Measurements from ENCODE around the gene COQ7. TPM values are rescaled to one million over a fixed set of nuclear protein-coding genes. Genes with fewer than 3 reads are reported as not detected.

Gene COQ7
- total RNA-seq, 4 donors from 2014 or later = 18.1 to 40.4 (median 27.1) TPM

GRCh38 chr16:19102187-19102872 lies 34.9 kb downstream of the COQ7 start:
- intact Hi-C loops (cut with DNase I; ENCODE audit: low total_unique reads) (no loop called here), in situ Hi-C loops (cut with MboI; ENCODE audit: low pct_ligation_motif_present in 1 of 4, low pct_unique_long_range_greater_than_20kb in 1 of 4, low sequenced_read_pairs in 3 of 4) (no loop called here)
- Histone ChIP-seq H3K4me3 (no peak overlapping the region), H3K27me3 (no peaks in the 10 kb centered on the region), H3K36me3 (no peaks in the 10 kb centered on the region), H3K4me1 (peaks cover 0 to 1% (median 0%) of the 10 kb centered on the region in 4 donors), H3K9me3 (no peaks in the 10 kb centered on the region), H3K27ac (no peak overlapping the region)
- no peak for DNase-seq
- WGBS, 2 donors (ENCODE audit: low coverage in 1 of 2) = 52 to 59% methylated on average over 7 to 16 of the region's 16 CpGs
- TF ChIP-seq CTCF (IDR thresholded peaks at IDR 0.05) (no peak), POLR2A (IDR thresholded peaks at IDR 0.05) (no peak), POLR2AphosphoS5 (IDR thresholded peaks at IDR 0.05) (no peak), EP300 (IDR thresholded peaks at IDR 0.05; ENCODE audit: low read depth) (no peak)

GRCh38 chr16:19104607-19105006 lies 37.2 kb downstream of the COQ7 start:
- peaks cover 0 to 7% (median 0%) of the 10 kb centered on the region in 4 donors for H3K4me1 ChIP-seq
- no peak for DNase-seq
- H3K36me3 ChIP-seq = no peaks in the 10 kb centered on the region
- intact Hi-C loops (cut with DNase I; ENCODE audit: low total_unique reads) = no loop called here
- in situ Hi-C loops (cut with MboI; ENCODE audit: low pct_ligation_motif_present in 1 of 4, low pct_unique_long_range_greater_than_20kb in 1 of 4, low sequenced_read_pairs in 3 of 4) = no loop called here
- no peaks in the 10 kb centered on the region for H3K27me3 ChIP-seq
- TF ChIP-seq POLR2AphosphoS5 (IDR thresholded peaks at IDR 0.05) = no peak
- no peak for TF ChIP-seq POLR2A (IDR thresholded peaks at IDR 0.05)
- TF ChIP-seq EP300 (IDR thresholded peaks at IDR 0.05; ENCODE audit: low read depth) = no peak
- no peak overlapping the region for H3K27ac ChIP-seq
- WGBS, 2 donors (ENCODE audit: low coverage in 1 of 2) = 79 to 100% methylated on average over 1 to 5 of the region's 5 CpGs
- no peaks in the 10 kb centered on the region for H3K9me3 ChIP-seq
- H3K4me3 ChIP-seq = no peak overlapping the region

GRCh38 chr16:19105131-19105530 lies 37.7 kb downstream of the COQ7 start:
- Histone ChIP-seq H3K9me3 (no peaks in the 10 kb centered on the region), H3K36me3 (no peaks in the 10 kb centered on the region), H3K4me1 (peaks cover 0 to 7% (median 0%) of the 10 kb centered on the region in 4 donors), H3K27ac (no peak overlapping the region), H3K4me3 (no peak overlapping the region), H3K27me3 (no peaks in the 10 kb centered on the region)
- DNase-seq = no peak
- in situ Hi-C loops (cut with MboI; ENCODE audit: low pct_ligation_motif_present in 1 of 4, low pct_unique_long_range_greater_than_20kb in 1 of 4, low sequenced_read_pairs in 3 of 4) (no loop called here), intact Hi-C loops (cut with DNase I; ENCODE audit: low total_unique reads) (no loop called here)
- WGBS, 2 donors (ENCODE audit: low coverage in 1 of 2) = 60 to 93% methylated on average over 2 to 6 of the region's 6 CpGs
- no peak for TF ChIP-seq EP300 (IDR thresholded peaks at IDR 0.05; ENCODE audit: low read depth)

GRCh38 chr16:19105891-19106624 lies 38.6 kb downstream of the COQ7 start:
- in situ Hi-C loops (cut with MboI; ENCODE audit: low pct_ligation_motif_present in 1 of 4, low pct_unique_long_range_greater_than_20kb in 1 of 4, low sequenced_read_pairs in 3 of 4) (no loop called here), intact Hi-C loops (cut with DNase I; ENCODE audit: low total_unique reads) (no loop called here)
- TF ChIP-seq POLR2A (IDR thresholded peaks at IDR 0.05) (no peak), POLR2AphosphoS5 (IDR thresholded peaks at IDR 0.05) (no peak), EP300 (IDR thresholded peaks at IDR 0.05; ENCODE audit: low read depth) (no peak)
- H3K4me1 ChIP-seq = peaks cover 0 to 7% (median 0%) of the 10 kb centered on the region in 4 donors
- no peak for DNase-seq
- H3K4me3 ChIP-seq = no peak overlapping the region
- H3K9me3 ChIP-seq = no peaks in the 10 kb centered on the region
- H3K27me3 ChIP-seq = no peaks in the 10 kb centered on the region
- H3K36me3 ChIP-seq = no peaks in the 10 kb centered on the region
- 64 to 79% methylated on average over 9 to 11 of the region's 11 CpGs for WGBS, 2 donors (ENCODE audit: low coverage in 1 of 2)
- H3K27ac ChIP-seq = no peak overlapping the region

- Histone ChIP-seq H3K4me3 (no peak overlapping the region), H3K36me3 (no peaks in the 10 kb centered on the region), H3K27me3 (no peaks in the 10 kb centered on the region), H3K9me3 (no peaks in the 10 kb centered on the region), H3K4me1 (peaks cover 0 to 10% (median 0%) of the 10 kb centered on the region in 4 donors), H3K27ac (no peak overlapping the region)
- no peak for DNase-seq
- TF ChIP-seq CTCF (IDR thresholded peaks at IDR 0.05) (no peak), POLR2AphosphoS5 (IDR thresholded peaks at IDR 0.05) (no peak), POLR2A (IDR thresholded peaks at IDR 0.05) (no peak), EP300 (IDR thresholded peaks at IDR 0.05; ENCODE audit: low read depth) (no peak)
- 86 to 90% methylated on average over 2 of the region's 2 CpGs for WGBS, 2 donors (ENCODE audit: low coverage in 1 of 2)
- intact Hi-C loops (cut with DNase I; ENCODE audit: low total_unique reads) (no loop called here), in situ Hi-C loops (cut with MboI; ENCODE audit: low pct_ligation_motif_present in 1 of 4, low pct_unique_long_range_greater_than_20kb in 1 of 4, low sequenced_read_pairs in 3 of 4) (no loop called here)
Measured at GRCh38 chr16:19106625-19107020, 39.2 kb downstream of the COQ7 start.

Data from transverse colon (tissue), 4 donors.